Heart left ventricle (tissue), 16 donors: ENCODE measurements around the gene C19orf12. TPM values are rescaled to one million over a fixed set of nuclear protein-coding genes. Genes with fewer than 3 reads are reported as not detected.

Experiments used
- ATAC-seq, 4 donors: fragments of 200-7000 bp; cut with Tn5 transposase; one replicate each; pipeline ENCODE4 v1.9.1; 2020 to 2022; ENCODE audit warnings: moderate library complexity in 4 of 4, mild to moderate bottlenecking in 3 of 4, moderate number of reproducible peaks in 1 of 4
- DNase-seq, 5 donors: peaks; one replicate each; pipeline ENCODE4 v3.0.0-alpha.2; 2020
- H3K27ac ChIP-seq, 12 donors: fragments of 200-600 bp; sonication (generic) in 4 of 12; one replicate each; pipeline versions ENCODE4 v1.5.0 to v1.8.0; 2016 to 2022; ENCODE audit warnings: mild to moderate bottlenecking in 2 of 12
- H3K27me3 ChIP-seq, 9 donors: fragments of 200-600 bp; sonication (generic) in 2 of 9; one replicate each; pipeline versions ENCODE4 v1.5.1 to v1.8.0; 2016 to 2022; ENCODE audit warnings: mild to moderate bottlenecking in 3 of 9
- H3K36me3 ChIP-seq, 9 donors: fragments of 200-600 bp; sonication (generic) in 2 of 9; one replicate each; pipeline versions ENCODE4 v1.5.0 to v1.8.0; 2018 to 2022; ENCODE audit warnings: mild to moderate bottlenecking in 2 of 9
- H3K4me1 ChIP-seq, 12 donors: fragments of 200-600 bp; sonication (generic) in 4 of 12; one replicate each; pipeline versions ENCODE4 v1.5.0 to v1.8.0; 2016 to 2022; ENCODE audit warnings: mild to moderate bottlenecking in 3 of 12
- H3K4me3 ChIP-seq, 12 donors: fragments of 200-600 bp; sonication (generic) in 4 of 12; one replicate each; pipeline versions ENCODE4 v1.5.0 to v1.8.0; 2017 to 2022; ENCODE audit warnings: mild to moderate bottlenecking in 9 of 12, moderate library complexity in 4 of 12
- H3K9me3 ChIP-seq, 12 donors: fragments of 200-600 bp; sonication (generic) in 4 of 12; one replicate each; pipeline versions ENCODE4 v1.5.0 to v1.8.0; 2016 to 2022; ENCODE audit warnings: mild to moderate bottlenecking in 1 of 12
- CTCF ChIP-seq, 12 donors: fragments of 200-600 bp; sonication (generic) in 4 of 12; IDR thresholded peaks; one replicate each; pipeline versions ENCODE4 v1.5.0 to v1.8.0; 2018 to 2022; ENCODE audit warnings: antibody characterized with exemption in 12 of 12, mild to moderate bottlenecking in 5 of 12
- POLR2A ChIP-seq, 2 donors: fragments of 450-650 bp; IDR thresholded peaks; one replicate each; pipeline ENCODE4 v1.6.1; 2017; ENCODE audit warnings: antibody characterized with exemption in 2 of 2, mild to moderate bottlenecking in 2 of 2, moderate library complexity in 2 of 2
- WGBS, 4 donors: extraction: QIAGEN DNeasy Blood & Tissue Kit in 2 of 4; methylation state at CpG; one replicate each; pipeline versions ENCODE4 v1.1.5 to v1.1.7; 2013 to 2018; 5-methylcytosine and 5-hydroxymethylcytosine counted together
- intact Hi-C, 10 donors: fragments of 100-400 bp; cut with DNase I; formaldehyde crosslinking; loops; one replicate each; pipeline versions ENCODE4 v1.11.1 to v1.14.2; 2022
- polyA plus RNA-seq, 2 donors: library from polyadenylated mRNA; stranded (reverse); fragments of 200-250 nt; gene quantifications; one replicate each; pipeline ENCODE4 v1.2.3, GENCODE V29; 2013
- total RNA-seq, 9 donors: library from RNA; depleted of rRNA in 2 of 9; stranded (reverse); fragments of >200 nt in 2 of 9; fragmentation: NEBNext Ultra II Directional in 3 of 9; extraction: Animal tissue kit (Norgen Biotek cat#: 25700) in 3 of 9; gene quantifications; one replicate each; pipeline versions ENCODE4 v1.1.0 to v1.2.4, GENCODE V29; 2016 to 2023
- donor health status: ischemic (EF 13 %, LVEDD 7.1; RV severe dilation, severe dysfunction).
- donor health status: healthy with polysubstance abuse.
- donor health status: DM: no; HTN: yes; CAD: no.
- donor health status: DM: no; HTN: no; CAD: no.
- donor health status: ischemic (EF 25% LVEDD 6.9; RV normal size, moderate dysfunction).
- donor health status: ischemic (EF 25% LVEDD 5.7; RV mildly dilated, moderate dysfunction).
- donor health status: healthy.
- donor health status: DM: yes; HTN: yes; CAD: no.
- donor health status: ischemic (EF 35%, LVEDD 5.7; RV mildly dilated, moderate dysfunction).
- donor health status: nonischemic (EF 11% LVEDD 7.7; RV severe dilation, severe dysfunction).
- donor health status: DM: yes; HTN: yes; CAD: no.
- donor health status: PGD.
- donor health status: ischemic (EF 29% LVEDD 5.4; RV normal size, mild dysfunction).
- donor health status: nonischemic (EF 23%, LVEDD 6.1; RV moderate dilation, normal function).

The C19orf12 gene
- total and polyA plus RNA-seq, 11 donors = 34.0 to 80.3 (median 47.1) TPM

- no peaks in the 10 kb centered on the region for H3K9me3 ChIP-seq
- peak overlapping the region; percentile 80 to 98 (median 93) for H3K27ac ChIP-seq
- ATAC-seq (peak; percentile 16 to 59 (median 23)), DNase-seq (peak; percentile 75 to 83 (median 82))
- no peaks in the 10 kb centered on the region for H3K36me3 ChIP-seq
- H3K27me3 ChIP-seq = no peaks in the 10 kb centered on the region
- no peak for TF ChIP-seq CTCF (IDR thresholded peaks at IDR 0.05)
- no peak for TF ChIP-seq POLR2A (IDR thresholded peaks at IDR 0.05)
- peaks cover 14 to 84% (median 55%) of the 10 kb centered on the region in 12 donors for H3K4me1 ChIP-seq
- 7 to 20% (median 12%) methylated on average over 17 to 20 of the region's 20 CpGs for WGBS, 4 donors
- H3K4me3 ChIP-seq = peak overlapping the region; percentile 55 to 98 (median 92)
- intact Hi-C loops = loop anchor here in 9 of 10 donors (2.0 to 10.0 kb wide), 7 partner anchors 46 to 62 kb away; partner anchors contain the start of genes C19orf12 (in 7 of the 9) and POP4 (in 2 of the 9)
These were observed 48.3 kb downstream of the C19orf12 start for GRCh38 chr19:29666578-29667386.

GRCh38 chr19:29665826-29666577 is 49.1 kb downstream of the C19orf12 start:
- Histone ChIP-seq H3K4me1 (peaks cover 14 to 78% (median 55%) of the 10 kb centered on the region in 12 donors), H3K4me3 (peak overlapping the region; percentile 55 to 98 (median 92)), H3K27ac (peak overlapping the region; percentile 80 to 98 (median 93)), H3K36me3 (no peaks in the 10 kb centered on the region), H3K9me3 (no peaks in the 10 kb centered on the region), H3K27me3 (no peaks in the 10 kb centered on the region)
- intact Hi-C loops = loop anchor here (2.0 to 10.0 kb wide), 8 partner anchors 13 to 61 kb away; partner anchors contain the start of genes C19orf12 (in 7 of the 10) and POP4 (in 3 of the 10)
- whole genome bisulfite sequencing, 4 donors = 2 to 6% (median 3%) methylated on average over 19 to 30 of the region's 30 CpGs
- TF ChIP-seq POLR2A (IDR thresholded peaks at IDR 0.05) (peak; percentile 47 to 84), CTCF (IDR thresholded peaks at IDR 0.05) (no peak)
- DNase-seq = peak; percentile 63 to 86 (median 75)
- ATAC-seq = peak; percentile 68 to 75 (median 71)

GRCh38 chr19:29665215-29665825 is 49.7 kb downstream of the C19orf12 start, which contains the start of gene PLEKHF1:
Gene PLEKHF1, plus strand, starts transcription at chr19:29665461. Its CDS starts 8,379 bp downstream, at chr19:29673840.
- peak within 1 kb of the TSS; percentile 55 to 98 (median 92) for H3K4me3 ChIP-seq
- H3K27me3 ChIP-seq = no peaks in the 10 kb centered on the region
- H3K27ac ChIP-seq = peak within 1 kb of the TSS; percentile 80 to 98 (median 93)
- H3K4me1 ChIP-seq = peaks cover 14 to 71% (median 55%) of the 10 kb centered on the region in 12 donors
- intact Hi-C loops = loop anchor here in 8 of 10 donors (2.0 to 10.0 kb wide), 6 partner anchors 13 to 61 kb away; partner anchors contain the start of genes C19orf12 (in 5 of the 8) and POP4 (in 2 of the 8)
- peak; percentile 48 to 87 (median 84) for ATAC-seq
- no peaks in the 10 kb centered on the region for H3K9me3 ChIP-seq
- H3K36me3 ChIP-seq = no peaks in the 10 kb centered on the region
- peak; percentile 93 to 96 (median 94) for DNase-seq
- 0% methylated on average over 7 to 75 of the region's 75 CpGs for WGBS, 4 donors
- TF ChIP-seq POLR2A (IDR thresholded peaks at IDR 0.05) (peak; percentile 74 to 92), CTCF (IDR thresholded peaks at IDR 0.05) (peak in 2 of 12 donors; percentile 17 to 23)
